OCI-M1 (cell line): ENCODE data around the gene AK8.
A peak's percentile ranks its signal among the peaks of the same experiment; 100 is the strongest.

Experiments
- DNase-seq: peaks from one replicate; lab custom pipeline; 2025; lab: John Stamatoyannopoulos, UW

Gene AK8

GRCh38 chr9:132825430-132825829 lies 52.7 kb downstream of the AK8 start:
- no peak for DNase-seq

- DNase-seq: no peak
Measured at GRCh38 chr9:132824951-132825350, 53.1 kb downstream of the AK8 start.

DNA sequence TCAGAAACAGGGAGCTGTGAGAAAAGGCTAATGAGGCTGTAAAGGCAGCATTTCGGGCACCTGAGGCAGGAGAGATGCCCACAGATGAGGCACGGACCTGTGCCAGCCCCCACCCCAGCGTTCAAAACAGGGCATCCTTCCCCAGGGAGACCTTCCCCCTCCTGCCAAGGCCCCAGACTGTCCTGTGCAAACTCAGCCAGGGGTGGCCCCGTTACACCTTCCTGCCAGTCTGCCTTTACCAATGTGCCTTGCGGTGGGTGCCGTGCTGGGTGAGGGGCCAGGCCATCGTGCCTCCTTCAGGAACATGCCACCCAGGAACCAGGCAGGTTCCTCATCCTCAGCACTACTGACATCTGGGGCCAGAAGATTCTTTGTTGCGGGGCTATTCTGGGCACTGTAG lies 53.9 kb downstream of the AK8 start:
- no peak for DNase-seq

DNA sequence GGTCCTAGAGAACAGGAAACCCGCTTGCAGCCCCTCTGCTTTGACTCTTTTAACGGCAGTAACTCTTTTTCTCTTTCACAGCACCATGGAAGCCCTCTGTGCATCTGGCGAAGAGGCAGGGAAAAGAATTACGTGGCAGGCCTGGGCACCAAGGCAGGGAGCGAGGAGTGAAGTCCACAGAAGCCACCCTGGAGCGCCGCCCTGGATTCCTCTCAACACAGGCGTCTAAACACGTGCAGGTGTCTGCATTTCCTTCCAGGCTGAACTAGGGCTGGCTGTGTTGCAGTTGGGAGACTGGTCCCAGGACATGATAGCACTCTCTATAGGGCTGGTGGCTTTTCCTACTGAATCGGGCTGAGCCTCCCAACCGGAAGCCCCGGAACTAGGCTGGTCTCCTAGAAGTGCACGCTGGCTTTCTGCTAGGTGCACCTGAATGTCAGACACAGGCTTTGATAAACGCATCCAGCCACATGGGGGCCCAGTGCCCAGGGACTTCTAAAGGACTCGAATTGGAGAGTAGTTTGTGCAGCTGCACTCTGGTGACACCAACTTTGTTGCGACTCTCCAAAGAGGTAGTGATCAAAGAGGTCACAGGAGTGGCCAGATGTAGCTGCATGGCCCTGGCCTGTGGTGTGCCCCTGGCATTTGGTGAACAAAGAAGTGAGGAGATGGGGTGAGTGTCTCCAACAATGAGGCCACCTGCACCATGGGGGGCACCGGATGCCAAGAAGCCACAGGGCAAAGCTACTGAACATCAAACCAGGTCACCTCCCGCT lies 54.5 kb downstream of the AK8 start:
- DNase-seq: no peak

- DNase-seq: no peak
Measured at GRCh38 chr9:132820169-132820944, 57.7 kb downstream of the AK8 start.

- no peak for DNase-seq
Measured at GRCh38 chr9:132818588-132818987, 59.5 kb downstream of the AK8 start.

DNA sequence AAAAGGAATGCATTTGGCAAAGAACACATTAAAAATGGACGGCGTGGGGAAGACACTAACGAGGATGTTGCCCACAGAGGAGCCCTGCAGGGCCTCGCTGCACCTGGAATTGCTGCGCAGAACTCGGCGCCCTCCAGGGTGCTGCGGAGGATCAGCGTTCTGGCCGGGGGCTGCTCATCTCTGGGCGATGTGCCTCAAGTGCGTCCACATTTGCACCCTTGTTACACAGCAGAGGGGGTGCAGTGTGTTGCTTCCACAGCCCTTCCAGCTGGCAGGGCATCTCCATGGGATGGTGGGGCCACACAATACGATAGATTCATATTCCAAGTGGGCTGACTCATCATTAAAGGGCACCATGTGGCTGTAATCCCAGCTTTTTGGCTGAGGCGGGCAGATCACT lies 63.1 kb downstream of the AK8 start:
- DNase-seq: no peak

DNA sequence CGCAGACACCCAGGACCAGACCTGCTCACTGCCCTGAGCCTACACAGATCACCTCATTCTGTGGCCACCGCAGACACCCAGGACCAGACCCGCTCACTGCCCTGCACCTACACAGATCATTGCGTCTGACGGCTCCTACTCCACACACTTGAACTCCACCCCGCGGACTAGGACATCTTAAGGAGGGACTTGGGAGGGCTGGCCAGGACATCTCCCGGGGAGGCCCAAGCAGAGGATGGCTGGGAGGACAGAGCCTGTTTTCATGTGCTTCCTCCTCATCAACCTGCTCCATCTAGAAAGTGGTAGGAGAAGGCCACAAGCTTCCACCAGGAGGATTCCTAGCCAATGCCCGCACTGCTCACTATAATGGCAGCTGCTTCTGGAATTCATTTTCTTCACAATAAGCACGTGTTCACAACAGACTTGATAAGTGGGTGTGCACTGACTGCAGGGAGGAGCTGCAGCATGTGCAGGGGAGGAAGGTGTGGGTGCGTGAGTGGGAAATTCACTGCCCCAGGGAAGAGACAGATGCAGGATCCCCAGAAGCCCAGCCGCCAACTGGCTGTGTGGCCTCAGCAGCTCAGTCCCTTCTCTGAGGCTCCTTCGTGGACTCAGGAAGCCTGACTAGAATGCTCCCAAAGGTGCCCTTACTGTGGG lies 64.8 kb downstream of the AK8 start:
- no peak for DNase-seq

- DNase-seq: no peak
Measured at GRCh38 chr9:132811985-132812384, 66.1 kb downstream of the AK8 start.

- DNase-seq: no peak
Measured at GRCh38 chr9:132810314-132810713, 67.8 kb downstream of the AK8 start.

DNA sequence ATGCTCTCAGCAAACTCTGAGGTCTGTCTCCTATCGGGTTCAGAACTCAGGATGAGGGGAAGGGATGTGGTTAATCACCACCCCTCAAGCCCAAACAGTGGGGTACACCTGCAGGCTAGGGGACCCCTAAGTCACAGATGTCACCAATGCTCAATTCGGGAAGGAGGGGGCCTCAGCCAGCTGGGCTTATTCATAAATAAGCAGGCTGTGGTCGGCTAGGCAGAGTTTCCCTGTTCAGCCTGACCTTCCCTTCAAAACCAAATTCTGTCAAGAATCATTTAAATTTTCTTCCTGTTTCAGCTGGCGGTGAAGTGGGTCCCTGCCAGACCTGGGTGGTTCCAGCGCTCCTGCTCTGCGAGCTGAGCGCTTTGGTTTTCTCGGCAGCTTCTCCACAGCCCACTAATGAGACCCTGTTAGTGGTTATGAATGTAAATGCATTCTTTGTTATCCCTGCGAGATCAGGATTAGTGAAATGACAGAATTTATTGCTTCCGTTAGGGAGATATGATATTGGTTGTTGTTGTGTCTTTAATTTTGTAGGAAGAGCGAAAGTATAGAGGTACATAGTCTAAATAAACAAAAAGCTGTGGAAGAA lies 68.3 kb downstream of the AK8 start:
- DNase-seq: no peak

- DNase-seq: no peak
Measured at GRCh38 chr9:132808645-132809044, 69.4 kb downstream of the AK8 start.

DNA sequence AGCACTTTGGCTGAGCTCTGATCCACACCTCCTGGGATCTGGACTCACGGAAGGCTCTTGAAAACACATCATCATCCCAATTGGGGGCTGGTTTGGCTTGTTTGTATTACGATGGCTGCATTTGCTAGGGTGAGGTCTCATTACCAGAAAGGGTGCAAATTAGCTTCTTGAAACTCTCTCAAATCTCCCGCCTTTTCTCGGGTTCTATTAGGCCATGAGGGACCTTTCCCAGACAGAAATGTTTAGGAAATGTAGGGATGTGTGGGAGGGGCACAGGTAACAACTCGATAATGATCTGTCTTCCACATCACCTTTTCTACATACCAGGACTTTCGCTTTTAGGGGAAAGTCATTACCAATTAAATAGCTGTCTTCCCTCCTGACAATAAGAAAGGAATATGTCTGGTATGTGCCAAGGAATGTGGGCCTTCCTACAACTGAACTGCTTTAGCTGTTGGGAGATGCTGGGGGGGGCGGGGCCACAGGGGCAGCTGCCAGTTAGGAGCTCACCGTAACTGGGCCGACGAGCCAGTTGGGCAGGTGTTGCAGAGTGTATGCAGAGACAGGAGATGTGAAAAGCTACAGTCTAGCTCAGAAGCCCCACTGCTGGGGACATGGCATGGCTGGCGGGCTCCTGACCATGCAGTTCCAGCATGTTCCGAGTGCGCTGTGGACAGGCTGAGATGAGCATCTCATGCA lies 71.2 kb downstream of the AK8 start:
- no peak for DNase-seq

DNA sequence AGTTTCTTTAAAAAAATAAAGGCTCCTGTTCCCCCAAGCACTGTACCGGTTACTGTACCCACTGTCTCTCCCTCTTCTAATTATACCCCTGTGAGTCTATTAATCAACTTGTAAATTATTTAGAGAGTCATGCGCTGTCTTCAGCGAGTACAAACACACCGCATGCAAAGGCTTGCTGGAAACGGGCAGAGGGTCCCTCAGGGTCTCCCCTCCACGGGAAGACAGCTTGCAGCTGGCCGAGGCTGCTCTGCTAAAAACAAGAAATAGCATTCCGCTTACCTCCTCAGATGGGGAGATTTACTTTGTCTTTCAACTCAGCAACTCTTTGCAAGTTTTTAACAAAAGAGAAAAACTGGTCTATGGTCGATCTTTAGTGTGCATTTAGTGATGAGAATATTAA lies 71.8 kb downstream of the AK8 start:
- DNase-seq: no peak

- no peak for DNase-seq
Measured at GRCh38 chr9:132804576-132805295, 73.3 kb downstream of the AK8 start.

- no peak for DNase-seq
Measured at GRCh38 chr9:132802121-132802795, 75.8 kb downstream of the AK8 start.

DNA sequence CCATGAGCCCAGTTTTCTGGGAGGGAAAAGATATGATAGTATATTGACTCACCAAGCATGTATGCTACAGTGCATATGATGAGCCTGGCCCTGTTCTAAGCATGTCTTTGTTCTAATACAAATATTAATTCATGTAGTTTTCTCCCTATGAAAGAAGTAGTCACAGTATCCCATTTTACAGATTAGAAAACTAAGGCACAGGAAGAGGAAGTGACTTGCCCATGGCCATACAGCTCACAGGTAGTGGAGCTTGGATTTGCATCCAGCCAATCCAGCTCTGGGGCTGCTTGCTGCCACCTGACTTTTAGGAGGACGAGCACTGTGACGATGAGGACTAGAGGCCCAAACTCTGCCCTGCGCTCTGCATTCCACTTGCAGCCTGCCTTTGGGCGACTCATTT lies 76.4 kb downstream of the AK8 start:
- DNase-seq: no peak

- peak; percentile 68 for DNase-seq
Measured at GRCh38 chr9:132800038-132800648, 77.9 kb downstream of the AK8 start.

- peak; percentile 98 for DNase-seq
Measured at GRCh38 chr9:132798817-132799790, 79.0 kb downstream of the AK8 start.
